Measurements from ENCODE around the gene PLA2G4A.

- no peak for TF ChIP-seq EZH2 (IDR thresholded peaks at IDR 0.05)
- TF ChIP-seq POLR2AphosphoS5 (IDR thresholded peaks at IDR 0.05; ENCODE audit: borderline replicate concordance, low read depth, low read length) = no peak
Observed at GRCh38 chr1:186975220-186975619, 146.5 kb downstream of the PLA2G4A start.

Measured in SK-N-MC (cell line).